ENCODE measurements around the gene CASP9. TPM values are rescaled to one million over a fixed set of nuclear protein-coding genes. Genes with fewer than 3 reads are reported as not detected.

CASP9 gene
- total RNA-seq, 1 experiment from 2014 or later: 8.0 TPM

GRCh38 chr1:15445390-15446122 is 78.5 kb downstream of the CASP9 start:
- no peak for DNase-seq (ENCODE audit: low spot score)

GRCh38 chr1:15444468-15445389 is 79.3 kb downstream of the CASP9 start:
- DNase-seq (ENCODE audit: low spot score): no peak

- no peak for DNase-seq (ENCODE audit: low spot score)
Measured at GRCh38 chr1:15443281-15443680, 80.7 kb downstream of the CASP9 start.

GRCh38 chr1:15442759-15443158 is 81.3 kb downstream of the CASP9 start:
- no peak for DNase-seq (ENCODE audit: low spot score)

GRCh38 chr1:15442119-15442518 is 81.9 kb downstream of the CASP9 start:
- DNase-seq (ENCODE audit: low spot score): no peak

Other genes with a start within 250 kb of the CASP9 start
- gene EFHD2, start 114.3 kb downstream of the CASP9 start, total RNA-seq (2014; rRNA removed; shearing (Covaris generic)): 55.7 and 58.5 TPM in 2 replicates
- gene CTRC, start 85.8 kb downstream of the CASP9 start, total RNA-seq (2014; rRNA removed; shearing (Covaris generic)): not detected in 2 replicates
- not detected in 2 replicates for gene CELA2A, start 67.5 kb downstream of the CASP9 start, total RNA-seq (2014; rRNA removed; shearing (Covaris generic))
- gene CELA2B, start 48.1 kb downstream of the CASP9 start, total RNA-seq (2014; rRNA removed; shearing (Covaris generic)): not detected in 2 replicates
- 8.7 and 14.5 TPM in 2 replicates for gene DNAJC16, start 2.6 kb upstream of the CASP9 start, total RNA-seq (2014; rRNA removed; shearing (Covaris generic))
- not detected in 2 replicates for gene AGMAT, start 60.8 kb upstream of the CASP9 start, total RNA-seq (2014; rRNA removed; shearing (Covaris generic))
- gene DDI2, start 93.2 kb upstream of the CASP9 start, total RNA-seq (2014; rRNA removed; shearing (Covaris generic)): 6.2 and 7.6 TPM in 2 replicates
- 18.4 and 22.2 TPM in 2 replicates for gene PLEKHM2, start 160.1 kb upstream of the CASP9 start, total RNA-seq (2014; rRNA removed; shearing (Covaris generic))
- gene SLC25A34, start 212.0 kb upstream of the CASP9 start, total RNA-seq (2014; rRNA removed; shearing (Covaris generic)): 1.1 TPM in 1 of 2 replicates, not detected in the other
- gene TMEM82, start 218.3 kb upstream of the CASP9 start, total RNA-seq (2014; rRNA removed; shearing (Covaris generic)): not detected in 2 replicates
- 31.2 and 70.8 TPM in 2 replicates for gene FBLIM1, start 234.6 kb upstream of the CASP9 start, total RNA-seq (2014; rRNA removed; shearing (Covaris generic))